GM12878 (cell line): ENCODE measurements around the gene PCDH1. TPM values are rescaled to one million over a fixed set of nuclear protein-coding genes. Genes with fewer than 3 reads are reported as not detected.

Source experiments
- ATAC-seq: fragments of 200-7000 bp; cut with Tn5 transposase; 3 replicates; pipeline ENCODE4 v1.9.1; 2020; ENCODE audit warnings: mild to moderate bottlenecking, moderate library complexity
- BruUV-seq: library from RNA; stranded (reverse); fragments of 400-500 nt; replicated peaks from 2 replicates; lab custom pipeline; 2021; lab: Mats Ljungman, UMichigan
- CTCF ChIA-PET: fragments of 300-600 bp; sonication (Branson Sonifier 250); formaldehyde crosslinking; extraction: SDS; loops from one replicate; lab custom pipeline; 2021; ENCODE audit warnings: inconsistent platforms; lab: Yijun Ruan, JAX
- POLR2A ChIA-PET: fragments of 350-600 bp; formaldehyde crosslinking; extraction: SDS; loops from one replicate; lab custom pipeline; 2021; ENCODE audit warnings: inconsistent platforms; lab: Charles Lee
- RAD21 ChIA-PET: fragments of 300-600 bp; sonication (Branson Sonifier 250); formaldehyde crosslinking; loops from one replicate; lab custom pipeline; 2023; ENCODE audit warnings: antibody characterized with exemption; ENCODE audit not compliant: unreplicated experiment; lab: Charles Lee
- SMC1A ChIA-PET: fragments of 300-600 bp; sonication (Branson Sonifier 250); formaldehyde crosslinking; loops from one replicate; lab custom pipeline; 2023; ENCODE audit not compliant: unreplicated experiment, uncharacterized antibody; lab: Charles Lee
- DNase-seq: peaks from one replicate; pipeline ENCODE4 v3.0.0-alpha.2; 2011; ENCODE audit warnings: low read depth, low spot score
- FAIRE-seq: peaks from 3 replicates; lab custom pipeline; 2011; peaks lifted over from hg19 to GRCh38; lab: Jason Lieb, UNC
- H2AFZ ChIP-seq: 2 replicates; pipeline ENCODE4 v1.6.0; 2011; ENCODE audit warnings: low read depth, low read length, control low read depth; ENCODE audit not compliant: control insufficient read depth
- H3K27ac ChIP-seq: 2 replicates; pipeline ENCODE4 v1.5.1; 2011; ENCODE audit warnings: control low read depth; ENCODE audit not compliant: control insufficient read depth, insufficient read depth
- H3K27me3 ChIP-seq, 2 experiments: replicated peaks in 1 of 2; 2 replicates each; pipeline versions ENCODE4 v1.6.0 to v1.6.1; 2011; ENCODE audit warnings: low read length in 1 of 2; ENCODE audit not compliant: control insufficient read depth in 2 of 2, insufficient read depth in 2 of 2
- H3K36me3 ChIP-seq, 2 experiments: 2 replicates each; pipeline ENCODE4 v1.5.1; 2011; ENCODE audit warnings: low read length in 1 of 2; ENCODE audit not compliant: control insufficient read depth in 2 of 2, insufficient read depth in 2 of 2
- H3K4me1 ChIP-seq: 2 replicates; pipeline ENCODE4 v1.6.1; 2011; ENCODE audit warnings: mild to moderate bottlenecking, low read length, moderate library complexity, mixed read lengths; ENCODE audit not compliant: control insufficient read depth, insufficient read depth
- H3K4me2 ChIP-seq: 2 replicates; pipeline ENCODE4 v1.6.0; 2011; ENCODE audit warnings: control low read depth; ENCODE audit not compliant: control insufficient read depth, insufficient read depth
- H3K4me3 ChIP-seq: fragments of 200-600 bp; sonication (generic); 2 replicates; pipeline ENCODE4 v1.5.1; 2016
- H3K79me2 ChIP-seq: 2 replicates; pipeline ENCODE4 v1.6.0; 2011; ENCODE audit warnings: low read length; ENCODE audit not compliant: control insufficient read depth, insufficient read depth
- H3K9ac ChIP-seq: 2 replicates; pipeline ENCODE4 v1.8.0; 2011; ENCODE audit warnings: low read length, control low read depth, mixed read lengths; ENCODE audit not compliant: control insufficient read depth, insufficient read depth
- H3K9me3 ChIP-seq: replicated peaks from 3 replicates; pipeline ENCODE4 v1.5.1; 2011; ENCODE audit warnings: mild to moderate bottlenecking, low read length; ENCODE audit not compliant: control insufficient read depth, insufficient read depth
- H4K20me1 ChIP-seq: 2 replicates; pipeline ENCODE4 v1.6.0; 2011; ENCODE audit not compliant: control insufficient read depth, insufficient read depth
- SRF ChIP-seq, 2 experiments: IDR thresholded peaks; 2 replicates each; pipeline ENCODE4 v1.6.1; 2011; ENCODE audit warnings: low read depth in 2 of 2, low read length in 2 of 2, mild to moderate bottlenecking in 1 of 2, moderate library complexity in 1 of 2
- STAT3 ChIP-seq: IDR thresholded peaks from 2 replicates; pipeline ENCODE4 v1.6.1; 2011; ENCODE audit warnings: low read depth, low read length, improper control_type of control experiment
- ZNF274 ChIP-seq: IDR thresholded peaks from one replicate; pipeline ENCODE4 v1.8.0; 2011; ENCODE audit not compliant: insufficient read length, insufficient read depth
- WGBS: methylation state at CpG from one replicate; pipeline ENCODE4 v1.1.6; 2016; ENCODE audit warnings: low lambda C conversion rate; ENCODE audit not compliant: insufficient replicate concordance, insufficient coverage; ENCODE audit errors: missing lambda C conversion rate; 5-methylcytosine and 5-hydroxymethylcytosine counted together
- in situ Hi-C: fragments of 300-500 bp; cut with MboI; formaldehyde crosslinking; loops from 9 replicates; pipeline ENCODE4 v1.14.3; 2018; ENCODE audit warnings: mixed read lengths
- intact Hi-C: fragments of 100-400 bp; cut with micrococcal nuclease; formaldehyde crosslinking; loops from one replicate; pipeline ENCODE4 v1.14.2; 2022; ENCODE audit not compliant: unreplicated experiment
- polyA plus RNA-seq, 11 experiments: library from polyadenylated mRNA; depleted of rRNA in 4 of 11; unstranded in 6 of 11; stranded (reverse) in 5 of 11; fragments of >200 nt; fragmentation: Nextera tagmentation in 4 of 11; fragmentation: Illumina TruSeq in 1 of 11; extraction: Ambion mirVana in 4 of 11; extraction: Trizol in 1 of 11; gene quantifications; 1 replicate in 1 of 11; 2 replicates in 10 of 11; pipeline versions ENCODE4 v1.2.1 to v1.2.3, GENCODE V29; 2011 to 2016; ENCODE audit warnings: inconsistent platforms in 2 of 11, missing spikeins in 2 of 11, low read depth in 1 of 11
- total RNA-seq, 4 experiments: library from RNA; depleted of rRNA in 3 of 4; stranded (reverse); fragments of >200 nt in 3 of 4; fragmentation: Illumina TruSeq in 1 of 4; extraction: Trizol in 1 of 4; gene quantifications; 2 replicates each; pipeline versions ENCODE4 v1.2.1 to v1.2.3, GENCODE V29; 2013 to 2021
- TF ChIP-seq, protein P1 (sequence below): fragments of 450-650 bp; IDR thresholded peaks from 2 replicates; pipeline ENCODE4 v1.6.1; 2018; ENCODE audit warnings: borderline replicate concordance, mild to moderate bottlenecking; ENCODE audit not compliant: partially characterized antibody
- TF ChIP-seq, protein P2 (sequence below): fragments of 450-650 bp; formaldehyde crosslinking; IDR thresholded peaks from 2 replicates; pipeline ENCODE4 v1.4.0; 2022; ENCODE audit warnings: mild to moderate bottlenecking, moderate library complexity
- TF ChIP-seq, protein P3 (sequence below): IDR thresholded peaks from 2 replicates; pipeline ENCODE4 v1.6.1; 2012; ENCODE audit warnings: mild to moderate bottlenecking, low read depth, low read length

PCDH1 gene
- total and polyA plus RNA-seq, 10 of the 15 experiments (the other 5 are each of a cell fraction or from before 2014, with no cell fraction given), result 0.07 to 0.36 (median 0.16) TPM; not detected in 7

DNA sequence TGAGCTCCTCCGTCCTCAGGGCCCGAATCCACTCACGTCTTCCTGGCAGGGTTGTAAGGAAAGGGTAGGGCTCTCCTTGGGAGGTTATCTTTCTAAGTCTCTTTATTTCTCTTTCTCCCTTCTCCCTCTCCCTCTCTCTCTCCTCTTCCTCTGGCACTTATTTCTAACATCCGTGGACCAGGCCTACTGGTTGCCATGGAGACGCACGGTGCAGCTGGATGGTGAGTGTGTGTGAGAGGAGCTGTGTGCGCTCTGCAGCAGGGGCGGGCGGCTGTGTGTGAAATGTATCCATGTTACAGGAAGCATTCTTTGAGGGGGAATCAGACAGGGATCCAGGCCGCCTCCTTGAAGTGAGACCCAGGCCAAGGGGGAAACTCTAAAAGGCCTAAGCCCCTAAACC is 32.2 kb downstream of the PCDH1 start:
- TF ChIP-seq, protein P1, sequence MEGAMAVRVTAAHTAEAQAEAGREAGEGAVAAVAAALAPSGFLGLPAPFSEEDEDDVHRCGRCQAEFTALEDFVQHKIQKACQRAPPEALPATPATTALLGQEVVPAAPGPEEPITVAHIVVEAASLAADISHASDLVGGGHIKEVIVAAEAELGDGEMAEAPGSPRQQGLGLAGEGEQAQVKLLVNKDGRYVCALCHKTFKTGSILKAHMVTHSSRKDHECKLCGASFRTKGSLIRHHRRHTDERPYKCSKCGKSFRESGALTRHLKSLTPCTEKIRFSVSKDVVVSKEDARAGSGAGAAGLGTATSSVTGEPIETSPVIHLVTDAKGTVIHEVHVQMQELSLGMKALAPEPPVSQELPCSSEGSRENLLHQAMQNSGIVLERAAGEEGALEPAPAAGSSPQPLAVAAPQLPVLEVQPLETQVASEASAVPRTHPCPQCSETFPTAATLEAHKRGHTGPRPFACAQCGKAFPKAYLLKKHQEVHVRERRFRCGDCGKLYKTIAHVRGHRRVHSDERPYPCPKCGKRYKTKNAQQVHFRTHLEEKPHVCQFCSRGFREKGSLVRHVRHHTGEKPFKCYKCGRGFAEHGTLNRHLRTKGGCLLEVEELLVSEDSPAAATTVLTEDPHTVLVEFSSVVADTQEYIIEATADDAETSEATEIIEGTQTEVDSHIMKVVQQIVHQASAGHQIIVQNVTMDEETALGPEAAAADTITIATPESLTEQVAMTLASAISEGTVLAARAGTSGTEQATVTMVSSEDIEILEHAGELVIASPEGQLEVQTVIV, result no peak
- TF ChIP-seq ZNF274 (no peak), STAT3 (no peak), SRF (IDR thresholded peaks at IDR 0.05; ENCODE audit: low read depth in 2 of 2, low read length in 2 of 2) (no peak)
- TF ChIP-seq, protein P2, sequence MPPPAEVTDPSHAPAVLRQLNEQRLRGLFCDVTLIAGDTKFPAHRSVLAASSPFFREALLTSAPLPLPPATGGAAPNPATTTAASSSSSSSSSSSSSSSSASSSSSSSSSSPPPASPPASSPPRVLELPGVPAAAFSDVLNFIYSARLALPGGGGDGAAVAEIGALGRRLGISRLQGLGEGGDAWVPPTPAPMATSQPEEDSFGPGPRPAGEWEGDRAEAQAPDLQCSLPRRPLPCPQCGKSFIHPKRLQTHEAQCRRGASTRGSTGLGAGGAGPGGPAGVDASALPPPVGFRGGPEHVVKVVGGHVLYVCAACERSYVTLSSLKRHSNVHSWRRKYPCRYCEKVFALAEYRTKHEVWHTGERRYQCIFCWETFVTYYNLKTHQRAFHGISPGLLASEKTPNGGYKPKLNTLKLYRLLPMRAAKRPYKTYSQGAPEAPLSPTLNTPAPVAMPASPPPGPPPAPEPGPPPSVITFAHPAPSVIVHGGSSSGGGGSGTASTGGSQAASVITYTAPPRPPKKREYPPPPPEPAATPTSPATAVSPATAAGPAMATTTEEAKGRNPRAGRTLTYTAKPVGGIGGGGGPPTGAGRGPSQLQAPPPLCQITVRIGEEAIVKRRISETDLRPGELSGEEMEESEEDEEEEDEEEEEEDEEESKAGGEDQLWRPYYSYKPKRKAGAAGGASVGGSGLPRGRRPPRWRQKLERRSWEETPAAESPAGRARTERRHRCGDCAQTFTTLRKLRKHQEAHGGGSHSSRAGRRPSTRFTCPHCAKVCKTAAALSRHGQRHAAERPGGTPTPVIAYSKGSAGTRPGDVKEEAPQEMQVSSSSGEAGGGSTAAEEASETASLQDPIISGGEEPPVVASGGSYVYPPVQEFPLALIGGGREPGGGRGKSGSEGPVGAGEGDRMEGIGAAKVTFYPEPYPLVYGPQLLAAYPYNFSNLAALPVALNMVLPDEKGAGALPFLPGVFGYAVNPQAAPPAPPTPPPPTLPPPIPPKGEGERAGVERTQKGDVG (CRISPR knock-in tag), result no peak
- TF ChIP-seq, protein P3, sequence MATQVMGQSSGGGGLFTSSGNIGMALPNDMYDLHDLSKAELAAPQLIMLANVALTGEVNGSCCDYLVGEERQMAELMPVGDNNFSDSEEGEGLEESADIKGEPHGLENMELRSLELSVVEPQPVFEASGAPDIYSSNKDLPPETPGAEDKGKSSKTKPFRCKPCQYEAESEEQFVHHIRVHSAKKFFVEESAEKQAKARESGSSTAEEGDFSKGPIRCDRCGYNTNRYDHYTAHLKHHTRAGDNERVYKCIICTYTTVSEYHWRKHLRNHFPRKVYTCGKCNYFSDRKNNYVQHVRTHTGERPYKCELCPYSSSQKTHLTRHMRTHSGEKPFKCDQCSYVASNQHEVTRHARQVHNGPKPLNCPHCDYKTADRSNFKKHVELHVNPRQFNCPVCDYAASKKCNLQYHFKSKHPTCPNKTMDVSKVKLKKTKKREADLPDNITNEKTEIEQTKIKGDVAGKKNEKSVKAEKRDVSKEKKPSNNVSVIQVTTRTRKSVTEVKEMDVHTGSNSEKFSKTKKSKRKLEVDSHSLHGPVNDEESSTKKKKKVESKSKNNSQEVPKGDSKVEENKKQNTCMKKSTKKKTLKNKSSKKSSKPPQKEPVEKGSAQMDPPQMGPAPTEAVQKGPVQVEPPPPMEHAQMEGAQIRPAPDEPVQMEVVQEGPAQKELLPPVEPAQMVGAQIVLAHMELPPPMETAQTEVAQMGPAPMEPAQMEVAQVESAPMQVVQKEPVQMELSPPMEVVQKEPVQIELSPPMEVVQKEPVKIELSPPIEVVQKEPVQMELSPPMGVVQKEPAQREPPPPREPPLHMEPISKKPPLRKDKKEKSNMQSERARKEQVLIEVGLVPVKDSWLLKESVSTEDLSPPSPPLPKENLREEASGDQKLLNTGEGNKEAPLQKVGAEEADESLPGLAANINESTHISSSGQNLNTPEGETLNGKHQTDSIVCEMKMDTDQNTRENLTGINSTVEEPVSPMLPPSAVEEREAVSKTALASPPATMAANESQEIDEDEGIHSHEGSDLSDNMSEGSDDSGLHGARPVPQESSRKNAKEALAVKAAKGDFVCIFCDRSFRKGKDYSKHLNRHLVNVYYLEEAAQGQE, result no peak
- Histone ChIP-seq H3K9me3 (no peaks in the 10 kb centered on the region; the same call in 2 of the 3 replicates), H4K20me1 (no peaks in the 10 kb centered on the region), H3K4me2 (no peak overlapping the region), H3K4me1 (peaks cover 8% of the 10 kb centered on the region), H3K27me3 (no peaks in the 10 kb centered on the region; a peak in 2 of 4 replicates), H3K36me3 (no peaks in the 10 kb centered on the region), H3K79me2 (no peaks in the 10 kb centered on the region), H3K27ac (no peak overlapping the region), H3K4me3 (no peak overlapping the region), H3K9ac (no peak overlapping the region), H2AFZ (no peak overlapping the region)
- 59% methylated on average over 10 of the region's 10 CpGs for WGBS
- no TSS peak for BruUV-seq
- ATAC-seq, result no peak
- ChIA-PET SMC1A (no interaction called here), CTCF (interaction anchor here (0.7 to 3.1 kb wide), 3 partner anchors 35 to 132 kb away, joined by 4 to 13 read pairs (median 5); no protein-coding TSS in a partner anchor), RAD21 (no interaction called here), POLR2A (no interaction called here)
- DNase-seq, result no peak
- intact Hi-C loops (no loop called here), in situ Hi-C loops (no loop called here)
- FAIRE-seq, result no peak
